ENCODE data around the gene TNFSF12. TPM values are rescaled to one million over a fixed set of nuclear protein-coding genes. Genes with fewer than 3 reads are reported as not detected.

Gene TNFSF12
- total RNA-seq, 1 experiment from 2014 or later: 8.1 TPM

DNA sequence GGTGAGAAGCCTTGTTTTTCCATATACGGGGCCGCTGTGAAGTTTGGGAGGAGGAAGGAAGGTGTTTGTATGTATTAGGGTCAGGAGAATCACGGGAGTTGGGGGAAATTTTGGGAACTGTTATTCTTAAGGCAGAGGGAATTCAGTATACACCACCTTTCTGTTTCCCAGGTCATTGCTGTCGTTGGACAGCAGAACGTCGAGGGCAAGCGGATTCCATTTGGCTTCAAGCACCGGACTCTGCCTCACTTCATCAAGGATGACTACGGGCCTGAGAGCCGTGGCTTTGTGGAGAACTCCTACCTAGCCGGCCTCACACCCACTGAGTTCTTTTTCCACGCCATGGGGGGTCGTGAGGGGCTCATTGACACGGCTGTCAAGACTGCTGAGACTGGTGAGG, 47.1 kb upstream of the TNFSF12 start:
- no peak for ATAC-seq
- Mint-ChIP-seq H3K27me3 (ENCODE audit: low read depth) (no peaks in the 10 kb centered on the region), H3K4me1 (no peaks in the 10 kb centered on the region), H3K36me3 (peaks cover 86% of the 10 kb centered on the region), H3K9me3 (no peaks in the 10 kb centered on the region), H3K4me3 (no peak overlapping the region), H3K27ac (no peak overlapping the region)
- CTCF ChIA-PET: interaction anchor here (1.1 to 2.2 kb wide), 4 partner anchors 11 to 145 kb away, joined by 3 to 13 read pairs (median 10); no protein-coding TSS in a partner anchor
- TF ChIP-seq, protein P1, sequence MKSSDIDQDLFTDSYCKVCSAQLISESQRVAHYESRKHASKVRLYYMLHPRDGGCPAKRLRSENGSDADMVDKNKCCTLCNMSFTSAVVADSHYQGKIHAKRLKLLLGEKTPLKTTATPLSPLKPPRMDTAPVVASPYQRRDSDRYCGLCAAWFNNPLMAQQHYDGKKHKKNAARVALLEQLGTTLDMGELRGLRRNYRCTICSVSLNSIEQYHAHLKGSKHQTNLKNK (CRISPR knock-in tag; IDR thresholded peaks at IDR 0.05): no peak
- TF ChIP-seq, protein P2, sequence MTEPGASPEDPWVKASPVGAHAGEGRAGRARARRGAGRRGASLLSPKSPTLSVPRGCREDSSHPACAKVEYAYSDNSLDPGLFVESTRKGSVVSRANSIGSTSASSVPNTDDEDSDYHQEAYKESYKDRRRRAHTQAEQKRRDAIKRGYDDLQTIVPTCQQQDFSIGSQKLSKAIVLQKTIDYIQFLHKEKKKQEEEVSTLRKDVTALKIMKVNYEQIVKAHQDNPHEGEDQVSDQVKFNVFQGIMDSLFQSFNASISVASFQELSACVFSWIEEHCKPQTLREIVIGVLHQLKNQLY (CRISPR knock-in tag; IDR thresholded peaks at IDR 0.05): no peak
- TF ChIP-seq GRHL2 (CRISPR knock-in tag; IDR thresholded peaks at IDR 0.05; ENCODE audit: insufficient replicate concordance, severe bottlenecking): no peak
- no peak for TF ChIP-seq CREM (CRISPR knock-in tag; IDR thresholded peaks at IDR 0.05)
- TF ChIP-seq, protein P3, sequence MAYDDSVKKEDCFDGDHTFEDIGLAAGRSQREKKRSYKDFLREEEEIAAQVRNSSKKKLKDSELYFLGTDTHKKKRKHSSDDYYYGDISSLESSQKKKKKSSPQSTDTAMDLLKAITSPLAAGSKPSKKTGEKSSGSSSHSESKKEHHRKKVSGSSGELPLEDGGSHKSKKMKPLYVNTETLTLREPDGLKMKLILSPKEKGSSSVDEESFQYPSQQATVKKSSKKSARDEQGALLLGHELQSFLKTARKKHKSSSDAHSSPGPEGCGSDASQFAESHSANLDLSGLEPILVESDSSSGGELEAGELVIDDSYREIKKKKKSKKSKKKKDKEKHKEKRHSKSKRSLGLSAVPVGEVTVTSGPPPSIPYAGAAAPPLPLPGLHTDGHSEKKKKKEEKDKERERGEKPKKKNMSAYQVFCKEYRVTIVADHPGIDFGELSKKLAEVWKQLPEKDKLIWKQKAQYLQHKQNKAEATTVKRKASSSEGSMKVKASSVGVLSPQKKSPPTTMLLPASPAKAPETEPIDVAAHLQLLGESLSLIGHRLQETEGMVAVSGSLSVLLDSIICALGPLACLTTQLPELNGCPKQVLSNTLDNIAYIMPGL (CRISPR knock-in tag; IDR thresholded peaks at IDR 0.05): no peak
- TF ChIP-seq RORB (CRISPR knock-in tag; IDR thresholded peaks at IDR 0.05): no peak
- TF ChIP-seq, protein P4, sequence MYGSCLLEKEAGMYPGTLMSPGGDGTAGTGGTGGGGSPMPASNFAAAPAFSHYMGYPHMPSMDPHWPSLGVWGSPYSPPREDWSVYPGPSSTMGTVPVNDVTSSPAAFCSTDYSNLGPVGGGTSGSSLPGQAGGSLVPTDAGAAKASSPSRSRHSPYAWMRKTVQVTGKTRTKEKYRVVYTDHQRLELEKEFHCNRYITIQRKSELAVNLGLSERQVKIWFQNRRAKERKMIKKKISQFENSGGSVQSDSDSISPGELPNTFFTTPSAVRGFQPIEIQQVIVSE (CRISPR knock-in tag; IDR thresholded peaks at IDR 0.05; ENCODE audit: borderline replicate concordance): no peak
- no peak for TF ChIP-seq ZNF396 (CRISPR knock-in tag; IDR thresholded peaks at IDR 0.05; ENCODE audit: borderline replicate concordance)
- TF ChIP-seq IRF2 (CRISPR knock-in tag; IDR thresholded peaks at IDR 0.05; ENCODE audit: borderline replicate concordance, low read depth): no peak
- no peak for TF ChIP-seq ZBTB21 (CRISPR knock-in tag; IDR thresholded peaks at IDR 0.05; ENCODE audit: borderline replicate concordance)
- TF ChIP-seq, protein P5, sequence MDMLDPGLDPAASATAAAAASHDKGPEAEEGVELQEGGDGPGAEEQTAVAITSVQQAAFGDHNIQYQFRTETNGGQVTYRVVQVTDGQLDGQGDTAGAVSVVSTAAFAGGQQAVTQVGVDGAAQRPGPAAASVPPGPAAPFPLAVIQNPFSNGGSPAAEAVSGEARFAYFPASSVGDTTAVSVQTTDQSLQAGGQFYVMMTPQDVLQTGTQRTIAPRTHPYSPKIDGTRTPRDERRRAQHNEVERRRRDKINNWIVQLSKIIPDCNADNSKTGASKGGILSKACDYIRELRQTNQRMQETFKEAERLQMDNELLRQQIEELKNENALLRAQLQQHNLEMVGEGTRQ (CRISPR knock-in tag; IDR thresholded peaks at IDR 0.05): no peak
- TF ChIP-seq, protein P6, sequence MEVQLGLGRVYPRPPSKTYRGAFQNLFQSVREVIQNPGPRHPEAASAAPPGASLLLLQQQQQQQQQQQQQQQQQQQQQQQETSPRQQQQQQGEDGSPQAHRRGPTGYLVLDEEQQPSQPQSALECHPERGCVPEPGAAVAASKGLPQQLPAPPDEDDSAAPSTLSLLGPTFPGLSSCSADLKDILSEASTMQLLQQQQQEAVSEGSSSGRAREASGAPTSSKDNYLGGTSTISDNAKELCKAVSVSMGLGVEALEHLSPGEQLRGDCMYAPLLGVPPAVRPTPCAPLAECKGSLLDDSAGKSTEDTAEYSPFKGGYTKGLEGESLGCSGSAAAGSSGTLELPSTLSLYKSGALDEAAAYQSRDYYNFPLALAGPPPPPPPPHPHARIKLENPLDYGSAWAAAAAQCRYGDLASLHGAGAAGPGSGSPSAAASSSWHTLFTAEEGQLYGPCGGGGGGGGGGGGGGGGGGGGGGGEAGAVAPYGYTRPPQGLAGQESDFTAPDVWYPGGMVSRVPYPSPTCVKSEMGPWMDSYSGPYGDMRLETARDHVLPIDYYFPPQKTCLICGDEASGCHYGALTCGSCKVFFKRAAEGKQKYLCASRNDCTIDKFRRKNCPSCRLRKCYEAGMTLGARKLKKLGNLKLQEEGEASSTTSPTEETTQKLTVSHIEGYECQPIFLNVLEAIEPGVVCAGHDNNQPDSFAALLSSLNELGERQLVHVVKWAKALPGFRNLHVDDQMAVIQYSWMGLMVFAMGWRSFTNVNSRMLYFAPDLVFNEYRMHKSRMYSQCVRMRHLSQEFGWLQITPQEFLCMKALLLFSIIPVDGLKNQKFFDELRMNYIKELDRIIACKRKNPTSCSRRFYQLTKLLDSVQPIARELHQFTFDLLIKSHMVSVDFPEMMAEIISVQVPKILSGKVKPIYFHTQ (CRISPR knock-in tag; IDR thresholded peaks at IDR 0.05): no peak
- POLR2A ChIA-PET: interaction anchor here (1.6 kb wide), 1 partner anchor 64 kb away, joined by 3 read pairs; no protein-coding TSS in a partner anchor
- DNase-seq (ENCODE audit: low spot score): no peak

DNA sequence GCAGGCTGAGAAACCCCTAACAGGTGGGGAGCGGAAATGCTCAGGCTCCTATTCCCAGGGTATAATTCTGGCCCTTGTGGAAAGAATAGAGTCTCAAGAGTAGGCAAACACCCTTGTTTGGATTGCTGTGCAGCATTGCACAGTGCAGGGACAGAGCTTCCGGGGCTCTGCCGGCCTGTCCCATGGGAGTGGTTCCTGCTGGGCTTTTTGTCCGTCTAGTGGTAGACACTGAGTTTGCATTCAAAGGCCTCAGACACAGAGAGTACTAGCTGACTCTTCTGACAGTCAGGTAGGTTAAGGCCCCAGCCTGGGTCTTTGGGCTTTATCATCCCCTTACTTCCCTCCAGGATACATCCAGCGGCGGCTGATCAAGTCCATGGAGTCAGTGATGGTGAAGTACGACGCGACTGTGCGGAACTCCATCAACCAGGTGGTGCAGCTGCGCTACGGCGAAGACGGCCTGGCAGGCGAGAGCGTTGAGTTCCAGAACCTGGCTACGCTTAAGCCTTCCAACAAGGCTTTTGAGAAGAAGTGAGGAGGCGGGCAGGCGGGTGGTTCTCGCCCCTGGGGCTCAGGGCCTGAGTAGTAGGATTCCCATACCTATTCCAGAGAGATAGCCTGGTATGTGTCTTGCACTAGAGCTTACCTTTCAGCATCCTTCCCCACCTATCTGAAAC, 46.5 kb upstream of the TNFSF12 start:
- ATAC-seq (no peak), DNase-seq (ENCODE audit: low spot score) (no peak)
- CTCF ChIA-PET: interaction anchor here (0.5 to 2.2 kb wide), 20 partner anchors 11 to 858 kb away, joined by 3 to 13 read pairs (median 4); partner anchors contain the start of gene PLSCR3
- Mint-ChIP-seq H3K27me3 (ENCODE audit: low read depth) (no peaks in the 10 kb centered on the region), H3K4me3 (no peak overlapping the region), H3K4me1 (no peaks in the 10 kb centered on the region), H3K36me3 (peaks cover 84% of the 10 kb centered on the region), H3K9me3 (no peaks in the 10 kb centered on the region), H3K27ac (no peak overlapping the region)
- POLR2A ChIA-PET: interaction anchor here (0.7 to 1.6 kb wide), 2 partner anchors 65 to 81 kb away, joined by 3 read pairs; partner anchors contain the start of gene MPDU1
- TF ChIP-seq ESRRA (CRISPR knock-in tag; IDR thresholded peaks at IDR 0.05; ENCODE audit: borderline replicate concordance) (no peak), ETV6 (CRISPR knock-in tag; IDR thresholded peaks at IDR 0.05) (no peak), TP53 (CRISPR knock-in tag; IDR thresholded peaks at IDR 0.05) (no peak), SP1 (CRISPR knock-in tag; conservative IDR thresholded peaks at IDR 0.05) (no peak), CREM (CRISPR knock-in tag; IDR thresholded peaks at IDR 0.05) (no peak), OVOL2 (CRISPR knock-in tag; IDR thresholded peaks at IDR 0.05; ENCODE audit: borderline replicate concordance) (no peak)
- TF ChIP-seq, protein P7, sequence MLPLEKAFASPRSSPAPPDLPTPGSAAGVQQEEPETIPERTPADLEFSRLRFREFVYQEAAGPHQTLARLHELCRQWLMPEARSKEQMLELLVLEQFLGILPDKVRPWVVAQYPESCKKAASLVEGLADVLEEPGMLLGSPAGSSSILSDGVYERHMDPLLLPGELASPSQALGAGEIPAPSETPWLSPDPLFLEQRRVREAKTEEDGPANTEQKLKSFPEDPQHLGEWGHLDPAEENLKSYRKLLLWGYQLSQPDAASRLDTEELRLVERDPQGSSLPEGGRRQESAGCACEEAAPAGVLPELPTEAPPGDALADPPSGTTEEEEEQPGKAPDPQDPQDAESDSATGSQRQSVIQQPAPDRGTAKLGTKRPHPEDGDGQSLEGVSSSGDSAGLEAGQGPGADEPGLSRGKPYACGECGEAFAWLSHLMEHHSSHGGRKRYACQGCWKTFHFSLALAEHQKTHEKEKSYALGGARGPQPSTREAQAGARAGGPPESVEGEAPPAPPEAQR (CRISPR knock-in tag; IDR thresholded peaks at IDR 0.05): no peak
- TF ChIP-seq, protein P6 (CRISPR knock-in tag; IDR thresholded peaks at IDR 0.05): no peak
- TF ChIP-seq, protein P8, sequence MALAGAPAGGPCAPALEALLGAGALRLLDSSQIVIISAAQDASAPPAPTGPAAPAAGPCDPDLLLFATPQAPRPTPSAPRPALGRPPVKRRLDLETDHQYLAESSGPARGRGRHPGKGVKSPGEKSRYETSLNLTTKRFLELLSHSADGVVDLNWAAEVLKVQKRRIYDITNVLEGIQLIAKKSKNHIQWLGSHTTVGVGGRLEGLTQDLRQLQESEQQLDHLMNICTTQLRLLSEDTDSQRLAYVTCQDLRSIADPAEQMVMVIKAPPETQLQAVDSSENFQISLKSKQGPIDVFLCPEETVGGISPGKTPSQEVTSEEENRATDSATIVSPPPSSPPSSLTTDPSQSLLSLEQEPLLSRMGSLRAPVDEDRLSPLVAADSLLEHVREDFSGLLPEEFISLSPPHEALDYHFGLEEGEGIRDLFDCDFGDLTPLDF (CRISPR knock-in tag; IDR thresholded peaks at IDR 0.05): no peak

Data from WTC11 (cell line).